ENCODE results near the gene CREB3L4.
A peak's percentile ranks its signal among the peaks of the same experiment; 100 is the strongest.

CREB3L4 gene

DNA sequence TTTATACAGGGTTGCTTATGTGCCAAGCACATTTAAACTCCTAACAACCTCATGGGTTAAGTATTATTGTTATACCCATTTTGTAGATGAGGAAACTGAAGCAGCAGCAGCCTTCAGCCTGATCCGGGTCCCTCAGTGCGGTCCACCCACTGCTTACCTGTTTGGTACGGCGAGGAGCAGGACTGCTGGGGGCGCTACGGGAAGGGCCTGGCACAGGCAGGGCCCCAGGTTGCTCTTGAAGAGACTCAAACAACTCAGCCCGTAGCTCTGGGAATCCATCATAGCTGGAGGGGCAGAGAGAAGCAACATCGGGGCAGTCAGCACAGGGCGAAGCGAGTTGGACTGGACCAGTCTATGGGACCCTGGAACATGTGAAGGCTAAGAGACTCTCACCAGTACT is 30.4 kb upstream of the CREB3L4 start:
- DNase-seq (ENCODE audit: low read depth) = no peak

GRCh38 chr1:153938996-153939395 is 28.7 kb upstream of the CREB3L4 start:
- DNase-seq (ENCODE audit: low read depth) = no peak

DNA sequence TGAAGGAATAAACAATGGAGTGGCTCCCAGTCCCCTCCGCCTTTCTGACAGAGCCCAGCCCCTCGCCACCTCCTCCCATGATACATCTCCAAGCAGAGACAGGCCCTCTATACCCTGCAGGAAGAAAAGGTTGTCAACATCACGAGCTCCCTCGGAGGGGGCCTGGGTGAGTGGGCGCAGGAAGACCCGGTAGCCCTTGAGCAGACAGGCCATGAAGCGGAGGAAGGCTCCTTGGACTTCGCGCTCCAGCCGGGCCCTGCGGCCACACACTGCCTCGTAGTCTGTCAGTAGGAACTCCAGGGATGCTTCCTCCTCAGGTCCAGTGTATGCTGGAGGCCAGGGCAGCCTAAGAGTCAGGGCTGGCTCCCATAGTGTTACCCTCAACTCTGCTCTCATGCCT is 28.2 kb upstream of the CREB3L4 start:
- DNase-seq (ENCODE audit: low read depth) = no peak

DNA sequence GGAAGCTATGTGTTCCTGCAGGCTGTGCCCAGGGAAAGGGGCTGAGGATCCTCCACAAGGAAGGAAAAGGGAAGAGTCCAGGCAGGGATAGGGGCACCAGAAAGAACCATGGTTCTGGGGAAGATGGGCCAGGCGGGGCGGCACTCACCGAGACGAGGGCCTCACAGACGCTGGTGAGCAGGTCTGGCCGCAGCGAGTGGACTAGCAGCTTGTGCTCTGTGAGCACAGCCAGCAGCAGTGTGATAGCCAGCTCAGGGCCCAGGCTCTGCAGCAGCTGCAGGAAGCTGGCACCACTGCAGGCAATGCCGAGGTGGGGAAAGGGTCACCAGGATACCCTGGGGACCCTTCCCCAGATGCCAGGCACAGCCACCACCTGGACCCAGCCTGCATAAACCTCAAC is 26.9 kb upstream of the CREB3L4 start:
- DNase-seq (ENCODE audit: low read depth) = no peak

DNA sequence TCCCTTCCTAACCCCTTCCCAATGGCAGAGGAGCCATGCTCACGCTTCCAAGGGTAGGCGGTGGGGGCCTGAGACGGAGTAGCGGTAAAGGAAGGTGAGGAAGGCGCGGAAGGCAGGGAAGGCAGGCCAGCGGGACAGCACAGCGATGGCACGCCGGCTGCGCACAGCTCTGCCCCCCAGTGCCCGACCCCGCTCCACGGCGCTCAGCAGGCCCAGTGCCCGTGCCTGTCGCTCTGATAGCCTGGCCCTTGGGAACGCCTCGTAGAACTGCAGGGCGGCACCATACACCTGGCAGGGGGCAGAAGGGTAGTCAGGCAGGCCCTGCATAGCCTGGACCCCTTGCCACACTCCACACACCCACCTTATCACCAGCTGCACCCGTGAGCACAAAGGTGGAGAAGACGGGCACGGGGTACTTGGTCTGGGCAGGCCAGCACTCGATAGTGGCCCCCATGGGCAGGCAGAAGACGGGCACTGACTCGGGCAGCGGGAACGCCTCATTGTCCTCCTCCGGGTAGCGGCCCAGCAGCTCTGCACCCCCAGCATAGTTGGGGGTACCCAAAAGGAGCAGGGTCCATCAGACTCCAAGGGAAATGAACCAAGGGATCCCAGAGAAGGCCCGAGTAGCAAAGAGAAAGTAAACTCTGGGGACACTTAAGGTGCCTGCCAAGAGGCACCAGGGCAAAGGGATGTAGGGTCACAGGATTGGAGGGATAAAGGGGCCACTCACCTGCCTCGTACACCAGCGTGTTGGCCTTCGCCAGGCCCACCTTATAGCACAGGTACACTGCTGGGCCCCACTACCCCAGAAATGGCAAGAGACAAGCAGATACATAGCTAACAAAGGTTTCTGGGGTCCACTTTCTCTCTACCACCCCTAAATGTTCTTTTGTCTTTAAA is 25.6 kb upstream of the CREB3L4 start:
- no peak for DNase-seq (ENCODE audit: low read depth)

GRCh38 chr1:153942766-153943549 is 24.7 kb upstream of the CREB3L4 start:
- no peak for DNase-seq (ENCODE audit: low read depth)

- no peak for DNase-seq (ENCODE audit: low read depth)
These were observed 23.5 kb upstream of the CREB3L4 start for GRCh38 chr1:153944005-153944826.

DNA sequence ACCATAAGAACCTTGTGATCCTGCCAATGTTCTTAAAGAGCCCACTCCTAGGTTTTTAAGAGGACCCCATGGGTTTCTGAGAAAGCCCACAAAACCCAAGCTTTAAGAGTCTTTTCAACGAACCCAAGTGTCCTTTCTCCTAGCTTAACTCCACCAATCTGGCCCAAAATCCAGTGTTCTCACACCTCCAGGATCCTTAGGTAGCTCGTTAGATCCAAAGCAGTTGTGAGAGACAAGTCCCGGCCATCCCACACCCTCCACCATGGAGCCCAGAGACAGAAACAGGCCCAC is 22.9 kb upstream of the CREB3L4 start:
- DNase-seq (ENCODE audit: low read depth) = no peak

DNA sequence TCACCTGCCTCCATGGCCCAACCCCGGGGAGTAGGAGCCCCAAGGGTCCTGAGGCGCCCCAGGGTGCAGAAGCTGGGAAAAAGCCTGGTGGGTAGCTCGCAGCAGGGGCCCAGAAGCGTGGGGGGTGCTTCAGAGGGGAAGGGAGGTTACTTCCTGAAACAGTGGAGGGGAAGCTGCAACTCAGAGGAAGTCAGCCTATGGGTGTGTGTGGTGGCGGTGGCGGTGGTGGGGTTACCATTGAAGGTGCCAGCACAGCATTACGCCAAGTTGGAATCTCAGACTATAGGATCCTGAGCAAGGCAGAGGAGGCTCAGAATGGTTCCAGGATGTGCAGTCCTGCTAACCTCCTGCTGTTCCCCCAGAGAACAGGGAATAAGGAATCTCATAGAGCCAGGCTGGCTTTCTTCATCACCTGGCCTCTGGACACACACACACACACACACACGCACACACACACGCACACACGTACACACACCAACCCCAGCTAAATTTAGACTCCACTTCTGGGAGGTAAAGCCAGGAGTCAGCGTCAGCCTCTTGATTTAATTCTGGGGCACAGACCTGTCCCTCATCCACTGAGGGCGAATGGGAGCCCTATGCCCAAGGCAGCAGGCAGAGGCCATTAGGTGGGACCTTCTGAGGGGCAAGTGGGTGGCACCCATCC is 22.4 kb upstream of the CREB3L4 start:
- DNase-seq (ENCODE audit: low read depth) = peak; percentile 78

GRCh38 chr1:153945795-153946621 is 21.7 kb upstream of the CREB3L4 start:
- DNase-seq (ENCODE audit: low read depth) = peak; percentile 78

DNA sequence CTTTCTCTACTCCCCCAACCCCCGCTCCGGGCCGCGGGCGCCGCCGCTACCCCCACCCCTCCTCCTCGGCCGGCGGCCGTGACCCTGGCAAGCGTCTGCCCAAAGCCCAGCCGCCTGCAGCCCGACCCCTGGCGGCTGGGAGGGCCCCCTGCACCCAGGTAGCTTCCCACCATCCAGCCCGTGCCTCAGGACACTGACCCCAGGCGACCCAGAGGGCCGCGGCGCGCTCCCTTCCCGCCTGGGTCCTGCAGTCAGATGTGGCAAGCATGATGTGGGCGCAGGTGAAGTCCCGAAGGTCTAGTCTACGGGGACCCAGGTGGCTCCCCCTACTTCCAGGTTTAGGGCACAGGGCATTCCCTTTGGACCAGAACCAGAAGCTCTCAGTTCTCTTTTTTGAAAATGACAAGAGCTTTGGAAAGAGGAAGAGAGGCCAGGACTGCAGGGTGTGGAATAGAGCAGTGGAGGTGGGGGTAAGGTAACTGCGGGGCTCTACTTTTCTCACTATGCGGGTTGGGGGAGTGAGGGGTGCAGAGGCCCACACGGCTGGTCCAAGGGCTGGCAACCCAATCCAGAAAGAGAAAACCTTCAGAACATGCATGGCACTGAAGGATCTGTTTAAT is 21.0 kb upstream of the CREB3L4 start, which contains the start of gene DENND4B:
Gene DENND4B (minus strand): TSS at position 97 of the 620 bp plus-strand sequence. CDS start 2,344 bp downstream, outside the sequence.
- DNase-seq (ENCODE audit: low read depth) = peak; percentile 55

GRCh38 chr1:153951183-153951582 is 16.5 kb upstream of the CREB3L4 start:
- DNase-seq (ENCODE audit: low read depth) = no peak

DNA sequence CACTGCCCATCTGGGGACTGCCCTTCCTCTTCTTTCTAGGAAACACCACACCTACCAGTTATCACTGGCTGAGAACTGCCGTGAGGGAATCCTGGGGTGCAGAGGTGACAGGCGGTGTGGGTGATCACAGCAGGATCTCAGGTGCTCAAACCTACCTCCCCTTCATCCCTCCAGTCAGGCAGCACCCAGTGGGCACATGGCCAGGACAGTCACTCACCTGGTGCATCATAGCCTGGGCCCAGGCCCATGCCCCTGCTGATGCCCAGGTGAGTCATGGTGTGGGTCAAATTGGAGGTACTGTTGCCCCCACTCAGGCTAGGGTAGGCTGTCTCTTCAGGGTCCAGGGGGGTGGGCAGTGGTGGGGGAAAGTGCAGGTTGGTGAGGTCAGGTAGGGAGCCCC is 15.9 kb upstream of the CREB3L4 start:
- DNase-seq (ENCODE audit: low read depth) = no peak

DNA sequence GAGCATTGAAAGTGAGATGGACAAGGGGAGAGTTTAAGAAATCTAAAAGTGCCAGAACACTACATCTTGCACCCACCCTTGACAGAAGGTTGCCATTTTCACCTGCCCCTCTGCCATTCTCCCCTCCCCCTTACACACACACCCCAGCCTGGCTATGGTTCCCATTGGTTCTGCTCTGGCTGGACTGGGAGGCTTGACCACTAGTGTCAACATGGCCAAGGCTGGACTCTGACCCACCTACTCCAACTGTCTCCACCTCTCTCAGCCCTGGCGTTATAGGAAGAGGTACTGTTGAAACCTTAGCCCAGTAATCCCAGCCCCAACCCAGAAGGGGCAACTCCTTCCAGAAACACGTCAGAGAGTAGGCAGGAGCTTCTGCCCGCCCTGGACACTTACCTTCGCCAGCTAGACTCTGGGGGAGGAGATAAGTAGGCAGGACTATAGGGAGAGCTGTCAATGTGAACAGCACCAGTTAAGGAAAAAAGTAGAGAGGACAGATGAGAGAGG is 13.8 kb upstream of the CREB3L4 start:
- no peak for DNase-seq (ENCODE audit: low read depth)

DNA sequence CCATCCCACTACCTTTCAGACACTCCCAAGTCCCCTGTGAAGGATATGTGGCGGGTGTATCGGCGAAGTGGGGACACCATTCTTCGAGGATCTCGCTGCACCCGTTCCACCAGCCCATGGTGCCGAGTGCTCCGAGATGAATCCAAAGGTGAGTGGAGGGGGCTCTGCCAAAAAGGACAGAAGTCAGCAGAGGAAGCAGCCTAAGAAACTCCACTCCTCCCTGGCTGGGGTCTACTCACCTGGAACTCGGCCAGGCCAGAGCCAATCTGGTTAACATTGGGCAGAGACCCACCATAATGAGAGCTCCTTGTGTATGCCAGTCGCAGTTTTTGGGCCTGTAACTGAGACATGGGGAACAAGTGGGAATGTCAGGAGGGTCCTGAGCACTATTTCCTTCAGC is 12.9 kb upstream of the CREB3L4 start:
- no peak for DNase-seq (ENCODE audit: low read depth)

GRCh38 chr1:153956997-153957715 is 10.5 kb upstream of the CREB3L4 start:
- DNase-seq (ENCODE audit: low read depth) = no peak

GRCh38 chr1:153957744-153958110 is 10.0 kb upstream of the CREB3L4 start:
- DNase-seq (ENCODE audit: low read depth) = peak; percentile 28

GRCh38 chr1:153958111-153958960 is 9.4 kb upstream of the CREB3L4 start, which contains the start of gene CRTC2:
CRTC2 (minus strand) TSS chr1:153958612; CDS start chr1:153958497, 115 bp downstream.
- peak; percentile 97 for DNase-seq (ENCODE audit: low read depth)

- no peak for DNase-seq (ENCODE audit: low read depth)
These were observed 8.8 kb upstream of the CREB3L4 start for GRCh38 chr1:153958961-153959260.
